HG03135 (cell line): ENCODE results near the gene LACTBL1.

Source experiments
- ATAC-seq: cut with Tn5 transposase; IDR thresholded peaks from one replicate; pipeline ENCODE4 v1.9.1; 2021; ENCODE audit warnings: mild to moderate bottlenecking, moderate library complexity; ENCODE audit not compliant: unreplicated experiment

Gene LACTBL1

GRCh38 chr1:22914633-22915217 is 57.9 kb downstream of the LACTBL1 start:
- ATAC-seq, result no peak

- no peak for ATAC-seq
Measured at GRCh38 chr1:22914156-22914555, 58.5 kb downstream of the LACTBL1 start.

GRCh38 chr1:22913421-22914141 is 59.1 kb downstream of the LACTBL1 start:
- no peak for ATAC-seq

- no peak for ATAC-seq
Measured at GRCh38 chr1:22912311-22912710, 60.4 kb downstream of the LACTBL1 start.

GRCh38 chr1:22910986-22911651 is 61.5 kb downstream of the LACTBL1 start:
- no peak for ATAC-seq

- no peak for ATAC-seq
Measured at GRCh38 chr1:22910286-22910685, 62.4 kb downstream of the LACTBL1 start.

GRCh38 chr1:22908880-22909426 is 63.7 kb downstream of the LACTBL1 start:
- ATAC-seq, result no peak

- no peak for ATAC-seq
Measured at GRCh38 chr1:22907528-22907927, 65.1 kb downstream of the LACTBL1 start.

- ATAC-seq, result no peak
Measured at GRCh38 chr1:22906968-22907367, 65.7 kb downstream of the LACTBL1 start.

- ATAC-seq, result no peak
Measured at GRCh38 chr1:22903113-22903512, 69.6 kb downstream of the LACTBL1 start.
